Breast epithelium (tissue), 4 donors: Measurements from ENCODE around the gene ERN1. TPM values are rescaled to one million over a fixed set of nuclear protein-coding genes. Genes with fewer than 3 reads are reported as not detected.

Experiments used
- DNase-seq, 2 donors: peaks; one replicate each; pipeline ENCODE4 v3.0.0-alpha.2; 2019; ENCODE audit warnings: low spot score in 2 of 2
- H3K27ac ChIP-seq, 2 donors: fragments of 200-600 bp; sonication (generic) in 1 of 2; one replicate each; pipeline ENCODE4 v1.5.1; 2016 to 2019; ENCODE audit warnings: mild to moderate bottlenecking in 1 of 2
- H3K27me3 ChIP-seq, 2 donors: fragments of 200-600 bp; sonication (generic) in 1 of 2; one replicate each; pipeline versions ENCODE4 v1.5.1 to v1.6.0; 2017 to 2019; ENCODE audit warnings: control low read depth in 1 of 2, mild to moderate bottlenecking in 1 of 2
- H3K36me3 ChIP-seq: fragments of 200-600 bp; one replicate; pipeline ENCODE4 v1.5.1; 2019
- H3K4me1 ChIP-seq, 2 donors: fragments of 200-600 bp; sonication (generic); one replicate each; pipeline ENCODE4 v1.5.1; 2016 to 2019; ENCODE audit warnings: control low read depth in 1 of 2
- H3K4me3 ChIP-seq, 3 donors: fragments of 200-600 bp; sonication (generic); 1 replicate in 2 of 3; 2 replicates in 1 of 3; pipeline ENCODE4 v1.5.1; 2016 to 2019; ENCODE audit warnings: mild to moderate bottlenecking in 3 of 3, moderate library complexity in 2 of 3
- H3K9me3 ChIP-seq, 2 donors: fragments of 200-600 bp; sonication (generic) in 1 of 2; one replicate each; pipeline ENCODE4 v1.5.1; 2016 to 2019; ENCODE audit warnings: control low read depth in 1 of 2
- CTCF ChIP-seq, 3 donors: fragments of 450-650 bp; IDR thresholded peaks; one replicate each; pipeline ENCODE4 v1.5.1; 2016 to 2017; ENCODE audit warnings: antibody characterized with exemption in 3 of 3, mild to moderate bottlenecking in 3 of 3, moderate library complexity in 3 of 3
- POLR2A ChIP-seq: fragments of 450-650 bp; IDR thresholded peaks from one replicate; pipeline ENCODE4 v1.6.1; 2016; ENCODE audit warnings: antibody characterized with exemption, mild to moderate bottlenecking, moderate library complexity
- POLR2AphosphoS5 ChIP-seq, 3 donors: sonication (generic); formaldehyde crosslinking; IDR thresholded peaks; one replicate each; pipeline ENCODE4 v1.6.1; 2017; ENCODE audit warnings: antibody characterized with exemption in 3 of 3
- intact Hi-C: fragments of 100-400 bp; cut with DNase I; formaldehyde crosslinking; loops from one replicate; pipeline ENCODE4 v1.15.1; 2023; ENCODE audit warnings: low total_unique reads
- total RNA-seq, 3 donors: library from RNA; depleted of rRNA; stranded (reverse); fragments of >200 nt; gene quantifications; one replicate each; pipeline ENCODE4 v1.1.0, GENCODE V29; 2016

Gene ERN1
- total RNA-seq, 3 donors from 2014 or later: 13.1 to 40.8 (median 34.7) TPM

- TF ChIP-seq POLR2AphosphoS5 (IDR thresholded peaks at IDR 0.05): no peak
- TF ChIP-seq POLR2A: no peak
- Histone ChIP-seq H3K36me3 (no peaks in the 10 kb centered on the region), H3K9me3 (no peaks in the 10 kb centered on the region), H3K4me1 (peaks cover 3 to 10% of the 10 kb centered on the region in 2 donors), H3K27ac (peak overlapping the region in 1 of 2 donors; percentile 94), H3K27me3 (no peaks in the 10 kb centered on the region), H3K4me3 (no peak overlapping the region)
- intact Hi-C loops: loop anchor here (10.0 kb wide), 1 partner anchor 116 kb away; the partner anchor contains the start of gene TEX2
- DNase-seq: no peak
Measured at GRCh38 chr17:64149196-64149595, 19.3 kb upstream of the ERN1 start.

DNA sequence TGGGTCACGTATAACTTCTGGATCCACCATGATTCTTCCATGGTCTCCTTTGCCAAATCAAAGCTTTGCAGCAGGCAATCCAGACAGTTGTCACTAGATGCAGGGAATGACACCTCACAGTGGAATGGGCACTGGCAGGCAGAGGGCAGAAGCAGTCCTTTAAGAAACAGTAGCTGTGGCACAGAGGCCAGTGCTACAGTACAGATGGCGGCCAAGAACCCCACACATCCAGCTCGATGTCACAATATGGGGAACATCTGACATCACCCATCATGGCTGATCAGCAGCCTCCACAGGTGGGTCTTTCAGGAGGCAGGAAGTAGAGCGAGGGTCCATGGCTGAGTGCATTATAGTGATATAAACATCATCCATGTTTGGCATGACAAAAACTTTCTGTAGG lies 18.8 kb upstream of the ERN1 start:
- TF ChIP-seq POLR2A (no peak), POLR2AphosphoS5 (IDR thresholded peaks at IDR 0.05) (peak in 1 of 3 donors; percentile 9)
- H3K9me3 ChIP-seq: no peaks in the 10 kb centered on the region
- H3K36me3 ChIP-seq: no peaks in the 10 kb centered on the region
- no peak for DNase-seq
- H3K27ac ChIP-seq: peak overlapping the region; percentile 94 to 97
- intact Hi-C loops: loop anchor here (10.0 kb wide), 1 partner anchor 116 kb away; the partner anchor contains the start of gene TEX2
- peaks cover 3 to 10% of the 10 kb centered on the region in 2 donors for H3K4me1 ChIP-seq
- H3K4me3 ChIP-seq: no peak overlapping the region
- H3K27me3 ChIP-seq: no peaks in the 10 kb centered on the region

DNA sequence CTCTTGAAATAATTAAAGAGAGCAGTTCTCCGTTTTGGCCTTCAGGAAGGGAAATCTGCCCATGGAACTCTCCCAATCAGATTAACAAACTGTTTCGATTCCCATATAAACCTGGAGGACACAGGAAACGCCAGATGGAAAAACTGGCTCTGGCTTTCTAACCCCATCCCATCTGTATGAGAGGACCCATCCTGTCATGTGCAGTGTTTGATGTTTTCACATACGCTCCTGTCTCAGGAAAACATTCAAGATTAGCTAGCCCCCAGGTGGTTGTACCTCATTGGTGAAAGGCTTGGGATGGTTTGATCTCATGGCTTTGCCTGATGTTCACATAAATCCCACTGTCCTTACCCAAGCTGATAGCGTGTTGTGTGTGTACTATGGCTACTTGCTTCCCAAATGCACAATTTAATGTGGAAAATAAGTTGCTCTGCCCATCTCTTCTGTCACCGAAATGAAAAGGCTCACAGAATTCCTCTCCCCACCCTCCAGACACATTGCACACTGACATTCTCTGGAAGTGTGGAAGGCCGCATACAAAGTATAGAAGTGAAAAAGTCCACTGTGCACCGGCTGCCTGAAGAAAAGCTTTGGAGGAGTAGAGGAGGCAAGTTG lies 18.2 kb upstream of the ERN1 start:
- intact Hi-C loops: loop anchor here (10.0 kb wide), 1 partner anchor 117 kb away; the partner anchor contains the start of gene TEX2
- DNase-seq: no peak
- no peak overlapping the region for H3K4me3 ChIP-seq

DNA sequence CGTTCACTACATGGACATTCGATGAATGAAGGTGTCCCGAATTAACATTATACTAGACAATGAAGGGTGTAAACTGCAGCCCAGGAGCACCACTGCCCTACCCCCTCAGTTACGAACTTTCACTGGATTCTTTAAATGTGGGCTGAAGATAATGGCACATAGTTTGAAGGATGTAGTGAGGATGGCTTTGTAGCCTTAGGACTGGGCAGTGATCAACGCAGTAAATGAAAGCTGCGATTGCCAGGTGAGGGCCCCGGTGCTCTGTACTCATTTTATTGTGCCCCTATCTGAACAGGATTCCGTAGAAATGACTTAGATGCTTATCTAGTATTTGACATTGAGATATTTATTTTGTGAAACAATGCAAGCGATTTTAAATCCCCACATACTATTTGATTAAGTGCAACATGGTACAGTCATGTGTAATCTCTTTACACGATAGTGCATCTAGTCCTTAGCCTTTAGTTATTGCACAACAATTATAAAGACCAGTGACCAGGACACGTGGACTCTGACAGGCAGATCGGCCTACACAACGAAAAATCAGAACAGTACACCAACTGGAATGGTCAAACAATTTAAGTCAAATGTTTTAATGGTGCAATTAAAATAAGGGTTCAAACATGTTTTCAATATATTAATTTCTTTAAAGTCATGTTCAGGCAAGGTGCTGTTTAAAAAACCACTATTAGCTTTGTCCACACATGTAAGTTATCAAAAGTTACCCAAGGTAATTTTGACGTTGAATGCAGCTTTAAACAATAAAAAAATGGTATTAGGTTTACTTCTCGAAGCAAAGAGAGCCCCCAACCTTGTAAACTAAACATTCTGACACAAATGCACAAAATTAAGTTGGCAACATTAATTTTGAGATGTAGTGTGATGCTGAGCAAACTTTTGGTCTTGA lies 17.4 kb upstream of the ERN1 start:
- Histone ChIP-seq H3K27ac (peak overlapping the region; percentile 94 to 97), H3K36me3 (no peaks in the 10 kb centered on the region), H3K27me3 (no peaks in the 10 kb centered on the region), H3K9me3 (no peaks in the 10 kb centered on the region), H3K4me1 (peaks cover 3 to 10% of the 10 kb centered on the region in 2 donors), H3K4me3 (peak overlapping the region in 2 of 3 donors; percentile 81 to 82)
- no peak for TF ChIP-seq CTCF (IDR thresholded peaks at IDR 0.05)
- no peak for TF ChIP-seq POLR2AphosphoS5 (IDR thresholded peaks at IDR 0.05)
- TF ChIP-seq POLR2A: no peak
- intact Hi-C loops: loop anchor here (10.0 kb wide), 1 partner anchor 117 kb away; the partner anchor contains the start of gene TEX2
- DNase-seq: no peak

More for the DNA sequence above, 18.2 kb upstream of the ERN1 start:
- Histone ChIP-seq H3K27me3 (no peaks in the 10 kb centered on the region), H3K27ac (peak overlapping the region; percentile 94 to 97), H3K4me1 (peaks cover 3 to 10% of the 10 kb centered on the region in 2 donors), H3K9me3 (no peaks in the 10 kb centered on the region), H3K36me3 (no peaks in the 10 kb centered on the region)
- TF ChIP-seq POLR2A (no peak), POLR2AphosphoS5 (IDR thresholded peaks at IDR 0.05) (peak in 1 of 3 donors; percentile 43), CTCF (IDR thresholded peaks at IDR 0.05) (no peak)

DNA sequence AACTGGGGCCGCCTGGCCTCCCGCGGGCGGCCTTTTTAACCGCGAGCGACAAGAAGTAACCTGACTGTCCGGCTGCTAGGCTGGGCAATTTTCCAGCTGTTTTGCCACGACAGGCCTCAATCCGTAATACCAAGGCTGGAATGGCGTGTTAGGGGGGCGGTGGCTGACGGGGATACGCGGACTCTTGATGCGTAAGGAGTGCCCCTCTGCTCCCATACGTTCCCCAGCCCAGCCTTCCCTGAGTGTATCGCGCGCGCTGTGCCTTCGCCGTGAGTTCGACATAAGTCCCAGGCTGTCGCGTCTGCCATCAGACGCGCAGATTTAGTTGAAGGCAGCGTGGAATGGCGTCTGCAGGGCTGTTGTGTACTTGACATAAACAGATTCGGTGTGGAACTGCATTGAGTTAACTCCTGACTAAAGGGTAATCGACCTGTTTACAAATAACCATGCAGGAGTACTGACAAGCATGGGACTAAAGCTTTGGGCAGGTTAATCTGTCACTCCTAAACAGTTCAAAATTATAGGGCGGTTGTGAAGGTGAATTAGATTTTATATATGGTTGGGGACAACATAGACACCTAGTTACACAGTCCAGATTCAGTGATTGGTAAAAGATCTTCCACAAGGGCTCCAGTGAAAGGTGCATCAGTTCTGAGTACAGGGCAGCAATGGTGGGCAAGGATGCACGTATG lies 16.6 kb upstream of the ERN1 start:
- peak overlapping the region; percentile 94 to 97 for H3K27ac ChIP-seq
- intact Hi-C loops: loop anchor here (10.0 kb wide), 1 partner anchor 118 kb away; the partner anchor contains the start of gene TEX2
- TF ChIP-seq CTCF (IDR thresholded peaks at IDR 0.05): no peak
- TF ChIP-seq POLR2A: no peak
- peak in 1 of 3 donors; percentile 57 for TF ChIP-seq POLR2AphosphoS5 (IDR thresholded peaks at IDR 0.05)
- H3K9me3 ChIP-seq: no peaks in the 10 kb centered on the region
- peak; percentile 72 to 84 for DNase-seq
- no peaks in the 10 kb centered on the region for H3K27me3 ChIP-seq
- H3K4me1 ChIP-seq: peaks cover 3 to 10% of the 10 kb centered on the region in 2 donors
- peak overlapping the region; percentile 73 to 82 (median 81) for H3K4me3 ChIP-seq
- no peaks in the 10 kb centered on the region for H3K36me3 ChIP-seq
